H1 (cell line): ENCODE results near the gene ADM5. TPM values are rescaled to one million over a fixed set of nuclear protein-coding genes. Genes with fewer than 3 reads are reported as not detected.

Source experiments
- FOSL1 ChIP-seq: IDR thresholded peaks from 2 replicates; pipeline ENCODE4 v1.6.1; 2011; ENCODE audit warnings: mild to moderate bottlenecking, low read depth, low read length, moderate library complexity; ENCODE audit not compliant: insufficient read depth
- SIRT6 ChIP-seq: IDR thresholded peaks from one replicate; pipeline ENCODE4 v1.7.1; 2012; ENCODE audit warnings: low read length, inconsistent platforms
- SP4 ChIP-seq: IDR thresholded peaks from 2 replicates; pipeline ENCODE4 v1.6.1; 2012; ENCODE audit warnings: low read length, inconsistent platforms
- microRNA-seq, 2 experiments: library from miRNA; unstranded; fragments of <30 nt; microRNA quantifications; one replicate each; pipeline versions ENCODE4 to v1.2.0, GENCODE V29; 2016 to 2020; ENCODE audit warnings: borderline microRNAs expressed in 2 of 2, borderline number of aligned reads in 2 of 2, borderline replicate concordance in 1 of 2
- polyA plus RNA-seq, 7 experiments: library from polyadenylated mRNA; depleted of rRNA in 3 of 7; stranded (reverse) in 5 of 7; unstranded in 2 of 7; fragments of >200 nt in 5 of 7; fragments of 200-250 nt in 2 of 7; gene quantifications; 1 replicate in 5 of 7; 2 replicates in 1 of 7; 4 replicates in 1 of 7; pipeline versions ENCODE4 v1.2.1 to v1.2.3, GENCODE V29; 2011 to 2013; ENCODE audit warnings: missing spikeins in 2 of 7, mixed read lengths in 2 of 7
- small RNA-seq: library from polyadenylated mRNA; stranded (forward); fragments of <200 nt; extraction: miRNeasy Mini kit (QIAGEN cat#:217004); gene quantifications from one replicate; pipeline ENCODE3, GENCODE V24; 2013; ENCODE audit not compliant: insufficient read depth
- total RNA-seq: library from RNA; stranded (reverse); fragmentation: NEBNext Ultra II Directional; extraction: Animal tissue kit (Norgen Biotek cat#: 25700); gene quantifications from 2 replicates; pipeline ENCODE4 v1.2.1, GENCODE V29; 2021
- TF ChIP-seq, protein P1 (sequence below): IDR thresholded peaks from 2 replicates; pipeline ENCODE4 v1.6.1; 2012; ENCODE audit warnings: low read length, inconsistent platforms

ADM5 gene
- total and polyA plus RNA-seq, 2 of the 8 experiments (the other 6 are each of a cell fraction or from before 2014, with no cell fraction given) = 2.5 to 2.6 TPM

DNA sequence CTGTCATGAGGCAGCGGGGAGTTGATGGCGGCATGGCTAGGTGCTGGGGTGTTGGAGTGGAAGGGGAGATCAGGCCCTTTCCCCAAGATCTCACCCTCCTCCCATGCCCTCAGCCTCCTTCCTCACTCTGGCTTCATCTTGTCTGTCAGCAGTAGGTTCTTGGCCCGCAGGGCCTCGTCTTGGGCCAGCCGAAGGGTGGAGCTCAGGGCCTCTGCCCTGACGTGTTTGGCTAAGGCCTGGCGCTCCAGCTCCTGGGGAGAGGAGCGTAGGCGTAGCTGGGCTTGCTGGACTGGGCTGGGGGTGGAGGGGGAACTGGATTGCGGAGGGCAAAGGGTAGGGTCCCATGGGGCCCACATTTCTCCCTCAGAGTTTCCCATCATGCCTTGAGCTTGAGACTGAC is 50.5 kb downstream of the ADM5 start (continued):
- TF ChIP-seq, protein P1, sequence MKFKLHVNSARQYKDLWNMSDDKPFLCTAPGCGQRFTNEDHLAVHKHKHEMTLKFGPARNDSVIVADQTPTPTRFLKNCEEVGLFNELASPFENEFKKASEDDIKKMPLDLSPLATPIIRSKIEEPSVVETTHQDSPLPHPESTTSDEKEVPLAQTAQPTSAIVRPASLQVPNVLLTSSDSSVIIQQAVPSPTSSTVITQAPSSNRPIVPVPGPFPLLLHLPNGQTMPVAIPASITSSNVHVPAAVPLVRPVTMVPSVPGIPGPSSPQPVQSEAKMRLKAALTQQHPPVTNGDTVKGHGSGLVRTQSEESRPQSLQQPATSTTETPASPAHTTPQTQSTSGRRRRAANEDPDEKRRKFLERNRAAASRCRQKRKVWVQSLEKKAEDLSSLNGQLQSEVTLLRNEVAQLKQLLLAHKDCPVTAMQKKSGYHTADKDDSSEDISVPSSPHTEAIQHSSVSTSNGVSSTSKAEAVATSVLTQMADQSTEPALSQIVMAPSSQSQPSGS = no peak
- TF ChIP-seq SP4 (no peak), FOSL1 (no peak), SIRT6 (no peak)
- TF ChIP-seq, all 59 proteins: peak for 0

Small RNA genes lying within 50 kb of the gene (microRNA-seq; reads per million reads assigned to microRNA genes)
- 0 to 0.20 reads per million in 2 experiments for gene MIR5088

Small RNA genes lying within 50 kb of the gene (small RNA-seq; reads per million reads assigned to genes)
- not detected for gene MIR5088

Other genes with a start within 250 kb of the ADM5 start
- 2.3 and 3.0 TPM in 2 replicates for gene SLC17A7, start 248.1 kb upstream of the ADM5 start, total RNA-seq
- 2.7 and 4.7 TPM in 2 replicates for gene SLC17A7, start 248.1 kb upstream of the ADM5 start, polyA plus RNA-seq (2011; rRNA removed)
- gene PIH1D1, start 237.8 kb upstream of the ADM5 start, total RNA-seq = 146 and 155 TPM in 2 replicates
- 195 and 220 TPM in 2 replicates for gene PIH1D1, start 237.8 kb upstream of the ADM5 start, polyA plus RNA-seq (2011; rRNA removed)
- gene ALDH16A1, start 236.4 kb upstream of the ADM5 start, total RNA-seq = 32.7 and 34.3 TPM in 2 replicates
- 30.5 and 54.8 TPM in 2 replicates for gene ALDH16A1, start 236.4 kb upstream of the ADM5 start, polyA plus RNA-seq (2011; rRNA removed)
- 1.6 and 2.6 TPM in 2 replicates for gene FLT3LG, start 215.4 kb upstream of the ADM5 start, total RNA-seq
- 3.2 and 3.9 TPM in 2 replicates for gene FLT3LG, start 215.4 kb upstream of the ADM5 start, polyA plus RNA-seq (2011; rRNA removed)
- gene RPL13A, start 202.0 kb upstream of the ADM5 start, total RNA-seq = 3,305 and 3,520 TPM in 2 replicates
- gene RPL13A, start 202.0 kb upstream of the ADM5 start, polyA plus RNA-seq (2011; rRNA removed) = 8,501 and 8,868 TPM in 2 replicates
- 2,240 and 2,296 TPM in 2 replicates for gene RPS11, start 193.2 kb upstream of the ADM5 start, total RNA-seq
- 4,988 and 6,072 TPM in 2 replicates for gene RPS11, start 193.2 kb upstream of the ADM5 start, polyA plus RNA-seq (2011; rRNA removed)
- gene FCGRT, start 176.9 kb upstream of the ADM5 start, total RNA-seq = 43.4 and 46.5 TPM in 2 replicates
- gene FCGRT, start 176.9 kb upstream of the ADM5 start, polyA plus RNA-seq (2011; rRNA removed) = 41.2 and 66.7 TPM in 2 replicates
- gene RCN3, start 161.6 kb upstream of the ADM5 start, total RNA-seq = 18.9 and 19.5 TPM in 2 replicates
- 5.8 and 9.4 TPM in 2 replicates for gene RCN3, start 161.6 kb upstream of the ADM5 start, polyA plus RNA-seq (2011; rRNA removed)
- gene NOSIP, start 109.0 kb upstream of the ADM5 start, total RNA-seq = 85.1 and 93.8 TPM in 2 replicates
- gene NOSIP, start 109.0 kb upstream of the ADM5 start, polyA plus RNA-seq (2011; rRNA removed) = 192 and 254 TPM in 2 replicates
- 4.1 and 5.7 TPM in 2 replicates for gene PRRG2, start 108.3 kb upstream of the ADM5 start, total RNA-seq
- gene PRRG2, start 108.3 kb upstream of the ADM5 start, polyA plus RNA-seq (2011; rRNA removed) = 5.6 and 6.3 TPM in 2 replicates
- 59.4 and 63.8 TPM in 2 replicates for gene PRR12, start 98.4 kb upstream of the ADM5 start, total RNA-seq
- 2.5 and 4.6 TPM in 2 replicates for gene PRR12, start 98.4 kb upstream of the ADM5 start, polyA plus RNA-seq (2011; rRNA removed)
- gene RRAS, start 49.5 kb upstream of the ADM5 start, total RNA-seq = 16.9 and 17.7 TPM in 2 replicates
- gene RRAS, start 49.5 kb upstream of the ADM5 start, polyA plus RNA-seq (2011; rRNA removed) = 49.1 and 62.9 TPM in 2 replicates
- 81.7 and 93.3 TPM in 2 replicates for gene SCAF1, start 47.4 kb upstream of the ADM5 start, total RNA-seq
- gene SCAF1, start 47.4 kb upstream of the ADM5 start, polyA plus RNA-seq (2011; rRNA removed) = 9.7 and 21.4 TPM in 2 replicates
- 114 and 115 TPM in 2 replicates for gene IRF3, start 23.7 kb upstream of the ADM5 start, total RNA-seq
- 103 and 185 TPM in 2 replicates for gene IRF3, start 23.7 kb upstream of the ADM5 start, polyA plus RNA-seq (2011; rRNA removed)
- 126 and 133 TPM in 2 replicates for gene BCL2L12, start 23.7 kb upstream of the ADM5 start, total RNA-seq
- 209 and 280 TPM in 2 replicates for gene BCL2L12, start 23.7 kb upstream of the ADM5 start, polyA plus RNA-seq (2011; rRNA removed)
- 561 and 579 TPM in 2 replicates for gene PRMT1, start 12.3 kb upstream of the ADM5 start, total RNA-seq
- 1,215 and 1,548 TPM in 2 replicates for gene PRMT1, start 12.3 kb upstream of the ADM5 start, polyA plus RNA-seq (2011; rRNA removed)
- gene CPT1C, start 1.5 kb downstream of the ADM5 start, total RNA-seq = 91.8 and 98.3 TPM in 2 replicates
- gene CPT1C, start 1.5 kb downstream of the ADM5 start, polyA plus RNA-seq (2011; rRNA removed) = 79.6 and 122 TPM in 2 replicates
- not detected in 2 replicates for gene TSKS, start 73.7 kb downstream of the ADM5 start, total RNA-seq
- 0.21 and 0.24 TPM in 2 replicates for gene TSKS, start 73.7 kb downstream of the ADM5 start, polyA plus RNA-seq (2011; rRNA removed)
- 105 and 109 TPM in 2 replicates for gene AP2A1, start 77.4 kb downstream of the ADM5 start, total RNA-seq
- gene AP2A1, start 77.4 kb downstream of the ADM5 start, polyA plus RNA-seq (2011; rRNA removed) = 106 and 157 TPM in 2 replicates
- 33.9 and 34.1 TPM in 2 replicates for gene FUZ, start 123.7 kb downstream of the ADM5 start, total RNA-seq
- 28.4 and 43.8 TPM in 2 replicates for gene FUZ, start 123.7 kb downstream of the ADM5 start, polyA plus RNA-seq (2011; rRNA removed)
- gene MED25, start 128.7 kb downstream of the ADM5 start, total RNA-seq = 71.4 and 73.9 TPM in 2 replicates
- gene MED25, start 128.7 kb downstream of the ADM5 start, polyA plus RNA-seq (2011; rRNA removed) = 21.6 and 40.4 TPM in 2 replicates
- gene PTOV1, start 161.6 kb downstream of the ADM5 start, total RNA-seq = 251 and 261 TPM in 2 replicates
- 147 and 213 TPM in 2 replicates for gene PTOV1, start 161.6 kb downstream of the ADM5 start, polyA plus RNA-seq (2011; rRNA removed)
- 105 TPM in 2 replicates for gene PNKP, start 178.0 kb downstream of the ADM5 start, total RNA-seq
- gene PNKP, start 178.0 kb downstream of the ADM5 start, polyA plus RNA-seq (2011; rRNA removed) = 45.8 and 66.5 TPM in 2 replicates
- gene AKT1S1, start 187.8 kb downstream of the ADM5 start, total RNA-seq = 45.9 and 46.7 TPM in 2 replicates
- gene AKT1S1, start 187.8 kb downstream of the ADM5 start, polyA plus RNA-seq (2011; rRNA removed) = 40.7 and 73.3 TPM in 2 replicates
- 44.9 and 47.6 TPM in 2 replicates for gene TBC1D17, start 188.1 kb downstream of the ADM5 start, total RNA-seq
- 30.3 and 53.7 TPM in 2 replicates for gene TBC1D17, start 188.1 kb downstream of the ADM5 start, polyA plus RNA-seq (2011; rRNA removed)
- gene IL4I1, start 207.3 kb downstream of the ADM5 start, total RNA-seq = 0.67 and 0.76 TPM in 2 replicates
- 0.30 and 0.41 TPM in 2 replicates for gene IL4I1, start 207.3 kb downstream of the ADM5 start, polyA plus RNA-seq (2011; rRNA removed)
- 13.1 TPM in 2 replicates for gene ATF5, start 239.6 kb downstream of the ADM5 start, total RNA-seq
- 6.2 and 25.0 TPM in 2 replicates for gene ATF5, start 239.6 kb downstream of the ADM5 start, polyA plus RNA-seq (2011; rRNA removed)
- 106 and 107 TPM in 2 replicates for gene NUP62, start 239.9 kb downstream of the ADM5 start, total RNA-seq
- 50.0 and 60.0 TPM in 2 replicates for gene NUP62, start 239.9 kb downstream of the ADM5 start, polyA plus RNA-seq (2011; rRNA removed)